Activated naive CD8-positive, alpha-beta T cell treated with anti-CD3 and anti-CD28 coated beads, Interleukin-2, amount 50 U/mL, for 24 hours (primary cell): ENCODE results near the gene LYL1.

Experiments used
- ATAC-seq: fragments of 150-1000 bp; cut with Tn5 transposase; one replicate; pipeline ENCODE4 v1.10.0; 2021
- DNase-seq: peaks from one replicate; pipeline ENCODE4 v3.0.0; 2021
- H3K27ac Mint-ChIP-seq: one replicate; pipeline ENCODE4 v1.8.0; 2021; ENCODE audit warnings: mild to moderate bottlenecking, mixed read lengths
- H3K27me3 Mint-ChIP-seq: one replicate; pipeline ENCODE4 v1.8.0; 2021; ENCODE audit warnings: mixed read lengths
- H3K36me3 Mint-ChIP-seq: one replicate; pipeline ENCODE4 v1.8.0; 2021; ENCODE audit warnings: low read depth, mixed read lengths
- H3K4me1 Mint-ChIP-seq: one replicate; pipeline ENCODE4 v1.8.0; 2021; ENCODE audit warnings: mixed read lengths
- H3K4me3 Mint-ChIP-seq: one replicate; pipeline ENCODE4 v1.8.0; 2021; ENCODE audit warnings: mild to moderate bottlenecking, moderate library complexity, mixed read lengths
- H3K9me3 Mint-ChIP-seq: one replicate; pipeline ENCODE4 v1.8.0; 2021; ENCODE audit warnings: mixed read lengths

Gene LYL1

DNA sequence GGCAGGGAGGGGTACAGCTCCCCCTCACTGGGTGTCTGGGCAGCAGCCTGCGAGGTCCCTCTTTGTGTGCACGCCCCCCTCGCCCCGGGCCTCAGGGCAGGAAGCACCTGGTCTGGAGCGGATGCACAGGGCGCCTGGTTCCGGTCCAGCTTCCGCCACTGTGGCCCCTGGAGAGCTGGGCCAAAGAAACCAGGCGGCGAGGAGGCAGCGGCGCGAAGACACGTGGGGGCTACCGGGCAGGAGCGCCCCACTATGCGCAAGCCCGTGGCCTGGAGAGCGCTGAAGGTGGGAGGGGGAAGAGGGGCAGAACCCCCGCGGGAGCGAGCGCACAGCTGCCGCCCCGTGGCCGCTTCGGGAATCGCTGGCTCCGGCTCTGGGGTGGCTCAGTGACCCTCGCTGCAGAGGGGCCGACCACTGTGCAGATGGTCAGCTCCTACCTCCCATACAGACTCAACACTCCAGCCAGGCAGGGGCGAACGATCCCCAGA, 1.7 kb upstream of the LYL1 start:
- peak; percentile 83 for DNase-seq
- H3K27ac Mint-ChIP-seq, result peak overlapping the region; percentile 91
- H3K4me3 Mint-ChIP-seq, result peak overlapping the region; percentile 82
- H3K4me1 Mint-ChIP-seq, result peaks cover 43% of the 10 kb centered on the region
- no peaks in the 10 kb centered on the region for H3K27me3 Mint-ChIP-seq
- peak; percentile 53 for ATAC-seq
- peaks cover 17% of the 10 kb centered on the region for H3K36me3 Mint-ChIP-seq
- H3K9me3 Mint-ChIP-seq, result no peaks in the 10 kb centered on the region

GRCh38 chr19:13103581-13104359, 1.1 kb upstream of the LYL1 start:
- peaks cover 3% of the 10 kb centered on the region for H3K27me3 Mint-ChIP-seq
- H3K9me3 Mint-ChIP-seq, result no peaks in the 10 kb centered on the region
- DNase-seq, result no peak
- peak overlapping the region; percentile 74 for H3K4me3 Mint-ChIP-seq
- H3K36me3 Mint-ChIP-seq, result peaks cover 14% of the 10 kb centered on the region
- peaks cover 46% of the 10 kb centered on the region for H3K4me1 Mint-ChIP-seq
- peak overlapping the region; percentile 91 for H3K27ac Mint-ChIP-seq
- no peak for ATAC-seq

DNA sequence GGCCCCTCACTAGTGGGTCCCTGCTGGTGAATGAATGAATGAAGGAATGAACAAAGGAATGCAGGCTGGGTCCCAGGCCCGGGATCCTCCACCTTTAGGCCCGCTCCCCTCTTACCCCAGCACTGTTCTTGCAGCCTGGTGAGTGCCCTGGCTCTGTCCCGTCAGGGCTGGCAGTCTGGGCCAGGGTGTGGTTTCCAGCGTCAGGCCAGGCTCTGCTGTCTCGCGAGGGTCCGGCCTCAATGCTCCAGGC, 317 bp downstream of the LYL1 start:
- no peak for ATAC-seq
- Mint-ChIP-seq H3K4me1 (peaks cover 53% of the 10 kb centered on the region), H3K27me3 (peaks cover 3% of the 10 kb centered on the region), H3K4me3 (peak overlapping the region; percentile 74), H3K9me3 (no peaks in the 10 kb centered on the region), H3K36me3 (peaks cover 10% of the 10 kb centered on the region), H3K27ac (no peak overlapping the region)
- no peak for DNase-seq

GRCh38 chr19:13101590-13102415, 855 bp downstream of the LYL1 start:
- ATAC-seq (no peak), DNase-seq (no peak)
- Mint-ChIP-seq H3K9me3 (no peaks in the 10 kb centered on the region), H3K36me3 (peaks cover 10% of the 10 kb centered on the region), H3K27ac (no peak overlapping the region), H3K4me3 (peak overlapping the region; percentile 74), H3K27me3 (peaks cover 7% of the 10 kb centered on the region), H3K4me1 (peaks cover 57% of the 10 kb centered on the region)

GRCh38 chr19:13100841-13101589, 1.6 kb downstream of the LYL1 start:
- peak overlapping the region; percentile 74 for H3K4me3 Mint-ChIP-seq
- H3K4me1 Mint-ChIP-seq, result peaks cover 58% of the 10 kb centered on the region
- H3K36me3 Mint-ChIP-seq, result peaks cover 10% of the 10 kb centered on the region

DNA sequence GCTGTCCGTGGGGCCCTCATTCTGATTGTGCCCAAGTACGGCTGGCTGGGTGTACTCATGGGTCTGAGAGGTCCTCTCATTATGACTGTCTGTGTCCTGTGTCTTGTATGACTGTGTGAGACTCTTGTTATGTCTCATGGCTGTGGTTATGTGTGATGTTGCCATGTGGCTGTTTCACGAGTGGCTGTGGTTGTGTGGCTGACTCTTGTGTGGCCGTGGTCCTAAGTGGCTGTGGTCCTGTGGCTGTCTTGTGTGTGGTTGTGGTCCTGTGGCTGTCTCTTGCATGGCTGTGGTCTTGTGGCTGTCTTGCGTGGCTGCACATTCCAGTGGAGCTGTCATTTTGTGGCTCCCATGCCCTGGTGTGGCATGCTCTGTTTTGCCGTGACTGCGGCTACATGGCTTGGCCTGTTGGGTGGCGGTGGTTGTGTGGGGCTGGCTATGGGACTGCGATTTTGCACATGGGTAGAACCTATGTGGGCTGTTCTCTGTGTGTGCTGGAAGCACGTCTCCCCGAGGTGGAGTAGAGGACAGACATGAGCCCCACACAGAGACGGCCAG, 2.5 kb downstream of the LYL1 start:
- Mint-ChIP-seq H3K36me3 (peaks cover 10% of the 10 kb centered on the region), H3K9me3 (no peaks in the 10 kb centered on the region), H3K27ac (peak overlapping the region; percentile 84), H3K4me3 (peak overlapping the region; percentile 68), H3K27me3 (peaks cover 17% of the 10 kb centered on the region), H3K4me1 (peaks cover 57% of the 10 kb centered on the region)
- peak; percentile 61 for ATAC-seq
- peak; percentile 75 for DNase-seq

More at GRCh38 chr19:13100841-13101589, 1.6 kb downstream of the LYL1 start:
- Mint-ChIP-seq H3K9me3 (no peaks in the 10 kb centered on the region), H3K27ac (no peak overlapping the region), H3K27me3 (peaks cover 14% of the 10 kb centered on the region)
- DNase-seq (no peak), ATAC-seq (no peak)

- DNase-seq, result peak; percentile 76
- Mint-ChIP-seq H3K4me1 (peaks cover 55% of the 10 kb centered on the region), H3K27ac (peak overlapping the region; percentile 84), H3K9me3 (no peaks in the 10 kb centered on the region), H3K27me3 (peaks cover 23% of the 10 kb centered on the region), H3K36me3 (peaks cover 8% of the 10 kb centered on the region), H3K4me3 (peak overlapping the region; percentile 68)
- ATAC-seq, result peak; percentile 29
These were observed 3.3 kb downstream of the LYL1 start for GRCh38 chr19:13099073-13099999.

DNA sequence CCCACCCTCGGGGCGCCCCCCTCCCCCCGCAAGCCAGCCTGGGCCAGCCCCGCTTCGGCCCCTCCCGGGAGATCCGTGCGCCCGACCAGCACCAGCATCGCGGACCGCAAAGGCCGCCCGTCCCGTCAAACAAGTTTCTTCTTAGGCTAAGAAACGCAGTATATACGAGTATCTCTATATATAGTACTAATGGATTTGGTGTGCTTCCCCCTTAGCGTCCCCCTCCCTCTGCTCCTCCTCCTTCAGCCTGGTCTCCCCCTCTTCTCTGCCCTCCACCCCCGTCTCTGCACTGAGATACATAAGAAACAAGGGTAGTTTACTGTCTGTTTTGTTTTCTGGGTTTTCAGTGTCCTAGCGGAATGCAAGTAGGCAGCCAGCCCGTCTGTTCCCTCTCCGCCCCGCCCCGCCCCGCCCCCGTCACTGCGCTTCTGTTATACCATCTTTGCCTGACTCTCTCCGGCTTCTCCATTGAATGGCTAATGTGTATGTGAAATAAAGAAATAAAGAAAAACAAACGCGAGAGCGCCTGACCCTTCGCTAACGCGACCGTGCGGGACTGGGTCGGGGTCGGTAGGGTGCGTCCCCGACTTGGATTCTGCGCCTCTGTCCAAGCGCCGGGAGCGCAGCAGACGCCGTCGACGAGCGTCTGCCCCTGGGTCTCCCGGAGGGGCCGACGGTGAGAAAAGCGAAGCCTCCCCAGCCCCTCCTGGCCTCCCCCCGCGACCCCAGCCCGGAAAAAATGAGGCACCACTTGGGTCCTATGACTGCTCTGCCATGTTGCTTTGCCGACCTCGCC, 4.2 kb downstream of the LYL1 start:
- Mint-ChIP-seq H3K9me3 (no peaks in the 10 kb centered on the region), H3K4me3 (peak overlapping the region; percentile 48), H3K36me3 (peaks cover 8% of the 10 kb centered on the region), H3K27ac (no peak overlapping the region), H3K27me3 (peaks cover 24% of the 10 kb centered on the region), H3K4me1 (peaks cover 56% of the 10 kb centered on the region)
- ATAC-seq (no peak), DNase-seq (no peak)

GRCh38 chr19:13097463-13098258, 5.0 kb downstream of the LYL1 start:
- Mint-ChIP-seq H3K27me3 (peaks cover 24% of the 10 kb centered on the region), H3K27ac (no peak overlapping the region), H3K9me3 (no peaks in the 10 kb centered on the region), H3K4me3 (peak overlapping the region; percentile 32), H3K36me3 (peaks cover 8% of the 10 kb centered on the region), H3K4me1 (peaks cover 51% of the 10 kb centered on the region)
- ATAC-seq (no peak), DNase-seq (no peak)

DNA sequence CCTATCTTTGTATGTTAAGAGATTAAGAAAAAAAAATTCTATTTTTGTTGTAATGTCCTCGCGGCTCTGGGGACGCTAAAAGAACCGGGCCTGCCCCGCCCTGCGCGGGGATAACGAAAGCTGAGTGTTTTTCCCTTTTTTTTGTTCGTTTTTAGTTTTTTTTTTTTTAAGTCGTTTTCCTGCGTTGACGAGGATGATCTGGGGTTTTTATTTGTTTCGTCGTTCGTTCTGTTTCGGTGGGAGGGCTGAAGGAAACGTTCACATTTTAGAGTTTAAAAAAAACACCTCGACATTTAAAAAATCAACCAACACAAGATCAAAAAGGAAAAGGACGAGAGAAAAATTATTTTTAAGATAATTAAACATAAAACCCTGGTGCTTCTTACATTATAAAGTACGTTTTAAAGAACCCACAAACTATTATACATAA, 5.6 kb downstream of the LYL1 start:
- H3K9me3 Mint-ChIP-seq, result no peaks in the 10 kb centered on the region
- peak overlapping the region; percentile 53 for H3K27ac Mint-ChIP-seq
- peaks cover 49% of the 10 kb centered on the region for H3K4me1 Mint-ChIP-seq
- H3K27me3 Mint-ChIP-seq, result peaks cover 24% of the 10 kb centered on the region
- ATAC-seq (no peak), DNase-seq (no peak)
- H3K36me3 Mint-ChIP-seq, result peaks cover 8% of the 10 kb centered on the region
- peak overlapping the region; percentile 55 for H3K4me3 Mint-ChIP-seq

DNA sequence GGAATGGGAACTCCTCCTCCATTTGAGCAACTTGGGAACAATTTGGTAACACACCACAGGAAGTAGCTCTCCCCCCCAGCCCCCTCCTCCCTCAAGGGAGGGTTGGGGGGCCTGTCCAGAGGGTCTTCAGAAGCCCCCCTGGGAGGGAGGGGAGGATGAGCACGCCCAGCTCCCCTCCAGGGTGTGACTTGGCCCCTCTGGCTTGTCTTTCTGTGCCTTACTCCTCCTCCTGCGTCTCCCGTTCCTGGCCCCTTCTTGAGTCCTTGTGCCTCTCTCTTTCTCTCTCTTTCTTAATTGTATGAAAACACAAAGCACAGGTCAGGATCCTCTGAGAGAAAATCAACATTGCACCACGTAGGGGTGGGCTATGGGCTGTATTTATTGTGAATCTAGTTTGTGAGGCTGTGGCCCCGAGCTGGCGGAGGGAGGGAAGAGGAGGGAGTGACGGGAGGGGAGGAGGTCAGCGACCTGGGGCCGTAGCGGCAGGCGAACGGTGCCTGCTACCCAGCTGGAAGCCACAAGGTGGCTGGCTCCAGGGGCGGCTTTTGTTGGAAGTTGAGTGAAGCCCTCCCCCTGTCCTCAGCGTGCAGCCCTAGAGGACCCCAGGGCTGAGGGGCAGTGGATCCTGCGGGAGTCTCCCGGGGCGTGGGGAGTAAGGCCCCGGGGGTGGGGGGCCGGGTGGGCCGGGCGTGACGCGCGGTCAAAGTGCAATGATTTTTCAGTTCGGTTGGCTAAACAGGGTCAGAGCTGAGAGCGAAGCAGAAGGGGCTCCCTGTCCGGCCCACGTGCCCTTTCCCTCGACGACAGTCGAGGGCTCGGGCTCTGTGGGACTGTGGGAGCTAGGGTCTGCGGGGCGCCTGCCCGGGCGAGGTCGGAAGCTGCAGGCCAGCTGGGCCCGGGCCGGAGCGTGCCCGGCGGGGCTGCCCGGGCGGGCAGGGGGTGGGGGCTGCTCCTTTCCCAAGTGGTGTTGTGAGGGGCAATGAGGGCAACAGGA, 6.4 kb downstream of the LYL1 start:
- H3K36me3 Mint-ChIP-seq, result peaks cover 8% of the 10 kb centered on the region
- peaks cover 24% of the 10 kb centered on the region for H3K27me3 Mint-ChIP-seq
- H3K27ac Mint-ChIP-seq, result peak overlapping the region; percentile 17

More for the DNA sequence above, 6.4 kb downstream of the LYL1 start:
- Mint-ChIP-seq H3K4me1 (peaks cover 43% of the 10 kb centered on the region), H3K4me3 (peak overlapping the region; percentile 62), H3K9me3 (no peaks in the 10 kb centered on the region)
- DNase-seq (no peak), ATAC-seq (no peak)
